Natural killer cell (primary cell): ENCODE measurements around the gene SPOP. TPM values are rescaled to one million over a fixed set of nuclear protein-coding genes. Genes with fewer than 3 reads are reported as not detected.

Experiments used
- ATAC-seq, 3 donors: fragments of 150-1000 bp in 2 of 3; fragments of 200-7000 bp in 1 of 3; cut with Tn5 transposase; 1 replicate in 1 of 3; 2 replicates in 2 of 3; pipeline ENCODE4 v1.10.0; 2021; ENCODE audit warnings: mild to moderate bottlenecking in 2 of 3, moderate library complexity in 2 of 3
- DNase-seq, 2 donors: peaks; one replicate each; pipeline versions ENCODE4 v3.0.0 to v3.0.0-alpha.2; 2013 to 2021; ENCODE audit warnings: mixed read lengths in 1 of 2
- H3K27ac ChIP-seq: one replicate; pipeline ENCODE4 v1.5.1; 2013; ENCODE audit warnings: mild to moderate bottlenecking, low read length
- H3K27me3 ChIP-seq: one replicate; pipeline ENCODE4 v1.6.1; 2013; ENCODE audit warnings: low read length; ENCODE audit not compliant: control insufficient read depth, insufficient read depth
- H3K36me3 ChIP-seq: one replicate; pipeline ENCODE4 v1.6.1; 2013; ENCODE audit warnings: low read length; ENCODE audit not compliant: control insufficient read depth, insufficient read depth
- H3K4me1 ChIP-seq: one replicate; pipeline ENCODE4 v1.6.1; 2013; ENCODE audit warnings: low read length; ENCODE audit not compliant: control insufficient read depth, insufficient read depth
- H3K4me3 ChIP-seq: one replicate; pipeline ENCODE4 v1.5.1; 2013; ENCODE audit warnings: low read length
- H3K9me3 ChIP-seq: one replicate; pipeline ENCODE4 v1.6.1; 2013; ENCODE audit warnings: low read length; ENCODE audit not compliant: control insufficient read depth, insufficient read depth
- H3K27ac Mint-ChIP-seq, 2 donors: one replicate each; pipeline ENCODE4 v1.8.0; 2022; ENCODE audit warnings: mild to moderate bottlenecking in 2 of 2, mixed read lengths in 2 of 2, moderate library complexity in 1 of 2
- H3K27me3 Mint-ChIP-seq, 2 donors: one replicate each; pipeline ENCODE4 v1.8.0; 2022; ENCODE audit warnings: low read depth in 2 of 2, mixed read lengths in 2 of 2
- H3K36me3 Mint-ChIP-seq: one replicate; pipeline ENCODE4 v1.8.0; 2022; ENCODE audit warnings: mixed read lengths
- H3K4me1 Mint-ChIP-seq, 2 donors: one replicate each; pipeline ENCODE4 v1.8.0; 2022; ENCODE audit warnings: mixed read lengths in 2 of 2
- H3K4me3 Mint-ChIP-seq: one replicate; pipeline ENCODE4 v1.8.0; 2022; ENCODE audit warnings: mild to moderate bottlenecking, moderate library complexity, mixed read lengths
- H3K9me3 Mint-ChIP-seq, 2 donors: one replicate each; pipeline ENCODE4 v1.8.0; 2022; ENCODE audit warnings: mixed read lengths in 2 of 2
- WGBS: methylation state at CpG from one replicate; pipeline ENCODE4 v1.1.7; 2013; ENCODE audit warnings: missing lambda C conversion rate; ENCODE audit not compliant: insufficient coverage; 5-methylcytosine and 5-hydroxymethylcytosine counted together
- intact Hi-C: fragments of 100-400 bp; cut with micrococcal nuclease; formaldehyde crosslinking; loops from one replicate; pipeline ENCODE4 v1.14.2; 2022
- total RNA-seq, 4 donors: library from RNA; stranded (reverse); fragments of 120-200 nt in 1 of 4; gene quantifications; one replicate each; pipeline versions ENCODE4 v1.2.3 to v1.2.4, GENCODE V29; 2013 to 2022
- TF ChIP-seq, protein P1 (sequence below): fragments of 200-600 bp; IDR thresholded peaks from one replicate; pipeline ENCODE4 v1.8.0; 2022; ENCODE audit warnings: antibody characterized with exemption

The SPOP gene
- total RNA-seq, 3 donors from 2014 or later (not counting 1 experiment from before 2014, with no cell fraction given): 45.4 to 56.5 (median 54.7) TPM

DNA sequence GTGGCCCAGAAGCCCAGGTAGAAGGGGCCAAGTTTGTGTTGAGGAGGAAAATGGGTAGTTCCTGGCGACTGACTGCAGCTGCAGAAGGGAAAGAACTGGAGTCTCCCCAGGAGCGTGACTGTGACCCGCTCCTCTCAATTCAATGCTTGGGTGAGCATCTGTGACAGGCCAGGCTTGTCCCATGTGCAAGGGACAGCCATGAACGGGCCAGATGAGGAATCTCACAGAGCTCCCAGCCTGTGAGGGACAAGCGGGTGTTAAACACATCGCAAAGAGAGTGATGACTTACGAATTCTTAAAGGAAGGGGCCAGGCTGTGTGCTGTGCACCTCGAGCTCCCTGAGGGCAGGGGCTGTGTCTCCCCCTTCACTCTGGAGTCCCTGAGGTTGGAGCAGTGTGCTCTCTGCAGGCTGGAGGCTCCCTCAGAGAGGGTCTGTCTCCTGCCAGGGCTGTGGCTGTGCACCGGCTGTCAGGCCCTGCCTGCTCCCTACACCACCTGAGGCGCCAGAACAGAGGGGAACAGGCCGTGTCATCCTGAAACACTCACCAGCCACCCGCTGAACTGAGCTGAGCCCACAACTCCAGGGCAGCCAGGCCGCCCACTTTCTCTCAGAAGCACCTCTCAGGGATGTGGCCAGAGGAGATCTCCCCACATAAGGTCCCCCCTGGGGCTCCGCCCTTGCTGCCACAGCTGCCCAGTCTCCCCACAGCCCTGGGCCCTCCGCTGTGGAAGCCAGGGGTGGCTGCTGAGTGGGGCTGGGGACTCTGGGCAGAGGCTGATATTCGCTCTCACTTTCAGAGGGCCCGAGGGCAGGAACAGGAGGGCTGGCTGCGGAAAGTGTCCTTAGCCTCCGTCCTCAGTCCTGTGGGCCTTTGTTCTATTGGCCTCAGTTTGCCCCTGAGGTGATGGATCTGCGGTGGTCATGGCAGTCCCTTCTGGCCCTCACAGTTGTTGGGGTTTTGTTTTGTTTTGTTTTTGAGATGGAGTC, 127.9 kb downstream of the SPOP start:
- Histone ChIP-seq H3K36me3 (no peaks in the 10 kb centered on the region), H3K27ac (no peak overlapping the region), H3K4me1 (peaks cover 9% of the 10 kb centered on the region), H3K27me3 (no peaks in the 10 kb centered on the region), H3K9me3 (no peaks in the 10 kb centered on the region), H3K4me3 (no peak overlapping the region)
- ATAC-seq (no peak), DNase-seq (no peak)
- H3K27me3 Mint-ChIP-seq: peaks cover 0 to 5% of the 10 kb centered on the region in 2 donors
- H3K27ac Mint-ChIP-seq: no peak overlapping the region
- intact Hi-C loops: no loop called here
- 88% methylated on average over 19 of the region's 20 CpGs for WGBS
- H3K36me3 Mint-ChIP-seq: no peaks in the 10 kb centered on the region
- H3K4me3 Mint-ChIP-seq: no peak overlapping the region
- H3K9me3 Mint-ChIP-seq: no peaks in the 10 kb centered on the region
- TF ChIP-seq, protein P1, sequence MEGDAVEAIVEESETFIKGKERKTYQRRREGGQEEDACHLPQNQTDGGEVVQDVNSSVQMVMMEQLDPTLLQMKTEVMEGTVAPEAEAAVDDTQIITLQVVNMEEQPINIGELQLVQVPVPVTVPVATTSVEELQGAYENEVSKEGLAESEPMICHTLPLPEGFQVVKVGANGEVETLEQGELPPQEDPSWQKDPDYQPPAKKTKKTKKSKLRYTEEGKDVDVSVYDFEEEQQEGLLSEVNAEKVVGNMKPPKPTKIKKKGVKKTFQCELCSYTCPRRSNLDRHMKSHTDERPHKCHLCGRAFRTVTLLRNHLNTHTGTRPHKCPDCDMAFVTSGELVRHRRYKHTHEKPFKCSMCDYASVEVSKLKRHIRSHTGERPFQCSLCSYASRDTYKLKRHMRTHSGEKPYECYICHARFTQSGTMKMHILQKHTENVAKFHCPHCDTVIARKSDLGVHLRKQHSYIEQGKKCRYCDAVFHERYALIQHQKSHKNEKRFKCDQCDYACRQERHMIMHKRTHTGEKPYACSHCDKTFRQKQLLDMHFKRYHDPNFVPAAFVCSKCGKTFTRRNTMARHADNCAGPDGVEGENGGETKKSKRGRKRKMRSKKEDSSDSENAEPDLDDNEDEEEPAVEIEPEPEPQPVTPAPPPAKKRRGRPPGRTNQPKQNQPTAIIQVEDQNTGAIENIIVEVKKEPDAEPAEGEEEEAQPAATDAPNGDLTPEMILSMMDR: no peak
- H3K4me1 Mint-ChIP-seq: peaks cover 6 to 15% of the 10 kb centered on the region in 2 donors

DNA sequence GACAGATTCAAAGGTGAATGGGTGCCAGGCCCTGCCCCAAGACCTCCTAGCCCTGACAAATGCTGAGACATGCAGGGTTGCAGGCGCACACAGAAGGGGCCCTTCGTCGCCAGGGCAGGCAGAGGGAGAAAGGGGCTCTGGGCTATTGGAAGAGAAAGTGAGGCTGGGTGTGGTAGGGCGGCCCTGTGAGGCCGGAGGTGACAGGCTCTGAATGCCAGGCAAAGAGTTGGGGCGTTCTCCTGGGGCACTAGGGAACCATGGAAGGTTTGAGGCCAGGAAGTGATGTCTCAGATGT, 128.6 kb downstream of the SPOP start:
- ATAC-seq (no peak), DNase-seq (no peak)
- intact Hi-C loops: no loop called here
- Histone ChIP-seq H3K4me1 (peaks cover 9% of the 10 kb centered on the region), H3K27ac (no peak overlapping the region), H3K4me3 (no peak overlapping the region), H3K27me3 (no peaks in the 10 kb centered on the region), H3K36me3 (no peaks in the 10 kb centered on the region), H3K9me3 (no peaks in the 10 kb centered on the region)
- no peak overlapping the region for H3K27ac Mint-ChIP-seq
- H3K36me3 Mint-ChIP-seq: no peaks in the 10 kb centered on the region
- H3K9me3 Mint-ChIP-seq: no peaks in the 10 kb centered on the region
- H3K4me1 Mint-ChIP-seq: peaks cover 6 to 15% of the 10 kb centered on the region in 2 donors
- TF ChIP-seq, protein P1: no peak
- peaks cover 0 to 5% of the 10 kb centered on the region in 2 donors for H3K27me3 Mint-ChIP-seq
- H3K4me3 Mint-ChIP-seq: no peak overlapping the region
- 90% methylated on average over 6 of the region's 6 CpGs for WGBS

Other genes starting within 250 kb of the SPOP start
- gene NGFR, start 182.8 kb downstream of the SPOP start, total RNA-seq: 1 to 10 TPM in 2 of 3 donors, under 1 TPM in 1; 0.91 to 1.8 (median 1.2) TPM
- gene NXPH3, start 102.2 kb downstream of the SPOP start, total RNA-seq: not detected
- gene SLC35B1, start 29.9 kb upstream of the SPOP start, total RNA-seq: 100 to 1,000 TPM in 1 of 3 donors, 10 to 100 TPM in 2; 74.0 to 121 (median 90.2) TPM
- gene FAM117A, start 86.0 kb upstream of the SPOP start, total RNA-seq: 10 to 100 TPM; 55.2 to 88.4 (median 79.2) TPM
- 100 to 1,000 TPM; 195 to 231 (median 213) TPM for gene KAT7, start 110.6 kb upstream of the SPOP start, total RNA-seq
- not detected for gene TAC4, start 170.0 kb upstream of the SPOP start, total RNA-seq